HFF-Myc (cell line): ENCODE results near the gene ZBTB44.

Experiments
- DNase-seq: peaks from one replicate; pipeline ENCODE4 v3.0.0-alpha.2; 2011; ENCODE audit warnings: low read depth; ENCODE audit errors: extremely low read depth
- H3K4me3 ChIP-seq: replicated peaks from 2 replicates; pipeline ENCODE4 v1.5.1; 2011; ENCODE audit warnings: low read depth, mild to moderate bottlenecking, control low read depth, low read length
- TF ChIP-seq, protein P1 (sequence below): IDR thresholded peaks from 2 replicates; pipeline ENCODE4 v1.5.1; 2012; ENCODE audit warnings: mild to moderate bottlenecking, low read depth, low read length, control low read depth; ENCODE audit errors: missing control alignments

ZBTB44 gene, protein sequence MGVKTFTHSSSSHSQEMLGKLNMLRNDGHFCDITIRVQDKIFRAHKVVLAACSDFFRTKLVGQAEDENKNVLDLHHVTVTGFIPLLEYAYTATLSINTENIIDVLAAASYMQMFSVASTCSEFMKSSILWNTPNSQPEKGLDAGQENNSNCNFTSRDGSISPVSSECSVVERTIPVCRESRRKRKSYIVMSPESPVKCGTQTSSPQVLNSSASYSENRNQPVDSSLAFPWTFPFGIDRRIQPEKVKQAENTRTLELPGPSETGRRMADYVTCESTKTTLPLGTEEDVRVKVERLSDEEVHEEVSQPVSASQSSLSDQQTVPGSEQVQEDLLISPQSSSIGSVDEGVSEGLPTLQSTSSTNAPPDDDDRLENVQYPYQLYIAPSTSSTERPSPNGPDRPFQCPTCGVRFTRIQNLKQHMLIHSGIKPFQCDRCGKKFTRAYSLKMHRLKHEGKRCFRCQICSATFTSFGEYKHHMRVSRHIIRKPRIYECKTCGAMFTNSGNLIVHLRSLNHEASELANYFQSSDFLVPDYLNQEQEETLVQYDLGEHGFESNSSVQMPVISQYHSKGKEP

DNA sequence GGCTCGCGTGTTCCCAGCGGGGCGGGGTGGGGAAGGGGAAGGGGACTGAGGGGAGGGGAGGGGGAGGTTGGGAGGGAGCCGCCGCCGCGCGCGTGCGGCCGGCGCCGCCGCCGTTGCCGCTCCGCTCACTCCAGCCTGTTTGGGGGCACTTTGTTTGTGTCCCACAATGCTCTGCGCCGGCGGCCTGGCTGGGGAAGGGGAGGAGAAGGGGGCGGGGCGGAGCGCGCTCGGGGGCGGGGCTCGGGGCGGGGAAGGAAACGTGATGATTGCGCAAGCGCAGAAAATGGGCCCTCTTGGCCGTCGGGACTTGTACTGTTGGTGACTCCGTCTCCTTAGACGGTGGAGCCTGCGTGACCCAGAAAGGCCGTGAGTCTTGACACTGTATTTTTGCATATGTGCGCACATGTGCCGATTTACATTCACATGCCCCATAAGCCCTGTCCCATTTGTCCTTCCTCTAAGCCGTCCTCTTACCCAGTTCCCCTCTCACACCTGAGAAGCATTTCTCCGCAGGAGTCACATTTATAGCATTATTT lies at the start of gene ZBTB44:
ZBTB44 (minus strand) TSS at position 168 of the 536 bp plus-strand sequence. CDS start 53,044 bp downstream, outside the sequence.
- peak; percentile 66 for DNase-seq
- TF ChIP-seq, protein P1, sequence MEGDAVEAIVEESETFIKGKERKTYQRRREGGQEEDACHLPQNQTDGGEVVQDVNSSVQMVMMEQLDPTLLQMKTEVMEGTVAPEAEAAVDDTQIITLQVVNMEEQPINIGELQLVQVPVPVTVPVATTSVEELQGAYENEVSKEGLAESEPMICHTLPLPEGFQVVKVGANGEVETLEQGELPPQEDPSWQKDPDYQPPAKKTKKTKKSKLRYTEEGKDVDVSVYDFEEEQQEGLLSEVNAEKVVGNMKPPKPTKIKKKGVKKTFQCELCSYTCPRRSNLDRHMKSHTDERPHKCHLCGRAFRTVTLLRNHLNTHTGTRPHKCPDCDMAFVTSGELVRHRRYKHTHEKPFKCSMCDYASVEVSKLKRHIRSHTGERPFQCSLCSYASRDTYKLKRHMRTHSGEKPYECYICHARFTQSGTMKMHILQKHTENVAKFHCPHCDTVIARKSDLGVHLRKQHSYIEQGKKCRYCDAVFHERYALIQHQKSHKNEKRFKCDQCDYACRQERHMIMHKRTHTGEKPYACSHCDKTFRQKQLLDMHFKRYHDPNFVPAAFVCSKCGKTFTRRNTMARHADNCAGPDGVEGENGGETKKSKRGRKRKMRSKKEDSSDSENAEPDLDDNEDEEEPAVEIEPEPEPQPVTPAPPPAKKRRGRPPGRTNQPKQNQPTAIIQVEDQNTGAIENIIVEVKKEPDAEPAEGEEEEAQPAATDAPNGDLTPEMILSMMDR, result no peak
- peak within 1 kb of the TSS; percentile 80 for H3K4me3 ChIP-seq

DNA sequence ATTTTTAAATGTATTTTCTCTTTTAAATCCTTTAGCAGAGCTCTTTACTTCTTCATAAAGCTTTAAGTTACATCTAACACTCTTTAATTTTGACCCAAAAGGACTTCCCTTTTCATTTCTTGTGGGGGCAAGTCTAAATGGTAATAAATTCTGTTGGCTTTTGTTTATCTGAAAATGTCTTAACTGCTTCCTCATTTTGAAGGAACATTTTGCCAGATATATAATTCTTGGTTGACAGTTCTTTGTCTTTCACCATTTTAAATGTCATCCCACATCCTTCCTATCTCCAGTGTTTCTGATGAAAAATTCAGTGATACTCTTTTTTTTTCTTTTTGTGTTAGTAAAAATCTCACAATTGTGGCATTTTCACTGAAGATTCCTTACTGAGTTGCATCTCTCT lies 44.7 kb upstream of the ZBTB44 start:
- DNase-seq, result no peak
- TF ChIP-seq, protein P1, result no peak
- H3K4me3 ChIP-seq, result no peak overlapping the region

DNA sequence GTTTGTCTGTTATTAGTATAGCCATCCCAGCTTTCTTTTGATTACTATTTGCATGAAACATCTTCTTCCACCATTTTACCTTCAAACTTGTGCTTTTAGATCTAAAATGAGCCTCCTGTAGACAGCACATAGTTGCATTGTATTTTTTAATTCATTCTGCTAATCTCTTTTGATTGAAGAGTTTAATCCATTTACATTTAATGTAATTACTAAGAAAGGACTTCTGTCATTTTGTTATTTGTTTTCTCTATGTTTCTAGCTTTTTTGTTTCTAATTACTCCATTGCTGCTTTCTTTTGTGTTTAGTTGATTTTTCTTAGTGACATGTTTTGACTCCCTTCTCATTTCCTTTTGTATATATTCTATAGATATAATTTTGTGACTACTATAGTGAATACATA lies 43.7 kb upstream of the ZBTB44 start:
- no peak for DNase-seq
- H3K4me3 ChIP-seq, result no peak overlapping the region
- TF ChIP-seq, protein P1, result no peak

DNA sequence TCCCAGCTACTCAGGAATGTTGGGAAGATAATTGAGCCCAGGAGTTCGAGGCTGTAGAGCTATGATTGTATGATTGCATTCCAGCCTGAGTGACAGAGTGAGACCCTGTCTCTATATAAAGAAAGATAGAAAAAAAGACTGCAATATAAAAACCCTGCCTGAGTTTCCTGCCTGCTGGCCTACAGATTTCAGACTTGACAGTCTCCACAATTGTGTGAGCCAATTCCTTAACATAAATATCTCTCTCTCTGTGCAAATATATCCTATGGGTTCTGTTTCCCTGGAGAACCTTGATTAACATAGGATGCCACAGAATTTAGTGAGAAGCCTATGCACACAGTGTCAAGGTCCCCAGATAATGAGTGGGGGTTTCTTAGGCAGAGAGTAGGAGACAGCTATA lies 32.5 kb upstream of the ZBTB44 start:
- no peak overlapping the region for H3K4me3 ChIP-seq
- DNase-seq, result no peak
- TF ChIP-seq, protein P1, result no peak

DNA sequence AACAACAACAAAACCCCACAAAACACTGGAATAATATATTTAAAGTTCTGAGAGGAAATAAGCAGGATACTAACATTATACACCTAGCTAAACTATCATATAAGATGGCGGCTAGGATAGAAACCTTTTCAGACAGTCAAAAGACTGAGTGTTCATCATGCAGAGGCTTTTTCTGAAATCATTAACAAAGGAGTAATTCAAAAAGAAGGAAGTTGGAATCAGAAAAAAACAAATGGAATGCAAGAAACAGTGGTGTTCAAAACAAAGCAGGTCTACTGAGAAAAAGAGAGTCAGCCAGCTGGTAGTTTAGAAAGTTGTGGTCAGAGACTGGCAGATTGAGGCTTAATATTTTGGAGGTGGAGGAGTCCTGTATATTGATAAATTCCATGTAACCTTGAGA lies 30.1 kb upstream of the ZBTB44 start:
- H3K4me3 ChIP-seq, result no peak overlapping the region
- TF ChIP-seq, protein P1, result no peak
- DNase-seq, result no peak

DNA sequence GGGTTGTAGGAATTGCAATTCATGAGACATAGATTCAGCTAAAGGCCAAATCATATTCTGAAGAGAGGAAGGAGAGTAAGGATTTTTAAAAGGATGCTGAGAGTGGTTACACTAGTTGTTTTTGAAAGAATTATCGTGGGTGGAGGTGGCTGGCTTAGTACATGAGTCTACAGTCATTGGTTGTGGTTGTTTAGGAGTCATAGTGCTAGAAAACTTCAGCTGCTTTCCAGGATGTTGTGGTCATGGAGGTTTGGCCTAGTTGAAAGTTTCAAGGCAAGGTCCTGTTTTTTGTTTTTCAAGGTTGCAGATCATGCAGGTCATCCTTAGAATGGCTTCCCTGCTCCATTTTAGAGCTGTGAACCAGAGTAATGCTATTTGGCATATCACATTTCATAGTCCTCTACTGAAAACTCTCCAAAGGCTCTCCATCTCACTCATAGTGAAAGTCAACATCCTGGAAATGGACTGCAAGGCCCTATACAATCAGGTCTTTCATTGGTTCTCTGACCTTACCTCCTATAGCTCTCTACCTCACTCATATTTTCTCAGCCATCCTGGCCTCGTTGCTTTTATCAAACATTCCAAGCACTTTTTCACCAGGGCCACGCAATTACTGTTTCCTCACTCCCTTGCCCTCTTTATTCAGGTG lies 26.1 kb upstream of the ZBTB44 start:
- TF ChIP-seq, protein P1, result no peak
- no peak overlapping the region for H3K4me3 ChIP-seq
- DNase-seq, result no peak
